Ovary (tissue), 3 donors: ENCODE data around the gene ZNF609.

Experiments used
- CTCF ChIP-seq, 3 donors: fragments of 450-650 bp in 2 of 3; fragments of 200-600 bp in 1 of 3; IDR thresholded peaks; one replicate each; pipeline versions ENCODE4 v1.5.1 to v1.8.0; 2016 to 2022; ENCODE audit warnings: antibody characterized with exemption in 3 of 3, mild to moderate bottlenecking in 1 of 3
- EP300 ChIP-seq: sonication (generic); formaldehyde crosslinking; IDR thresholded peaks from one replicate; pipeline ENCODE4 v1.6.1; 2017; ENCODE audit warnings: antibody characterized with exemption
- POLR2A ChIP-seq: fragments of 450-650 bp; IDR thresholded peaks from one replicate; pipeline ENCODE4 v1.6.1; 2017; ENCODE audit warnings: antibody characterized with exemption, mild to moderate bottlenecking, moderate library complexity
- donor health status: DM: no; HTN: no; CAD: no.

GRCh38 chr15:64596701-64597476, 136.5 kb downstream of the ZNF609 start:
- TF ChIP-seq CTCF (IDR thresholded peaks at IDR 0.05) (no peak), POLR2A (no peak), EP300 (no peak)
